Subcutaneous adipose tissue (tissue), 4 donors: ENCODE measurements around the gene BPIFB1. TPM values are rescaled to one million over a fixed set of nuclear protein-coding genes. Genes with fewer than 3 reads are reported as not detected.

Source experiments
- CTCF ChIP-seq: fragments of 450-650 bp; IDR thresholded peaks from one replicate; pipeline ENCODE4 v1.5.1; 2016; ENCODE audit warnings: low read depth, mild to moderate bottlenecking, control low read depth, antibody characterized with exemption, moderate library complexity
- total RNA-seq, 4 donors: library from RNA; depleted of rRNA; stranded (reverse); fragments of >200 nt; gene quantifications; one replicate each; pipeline ENCODE4 v1.1.0, GENCODE V29; 2016

Gene BPIFB1, protein sequence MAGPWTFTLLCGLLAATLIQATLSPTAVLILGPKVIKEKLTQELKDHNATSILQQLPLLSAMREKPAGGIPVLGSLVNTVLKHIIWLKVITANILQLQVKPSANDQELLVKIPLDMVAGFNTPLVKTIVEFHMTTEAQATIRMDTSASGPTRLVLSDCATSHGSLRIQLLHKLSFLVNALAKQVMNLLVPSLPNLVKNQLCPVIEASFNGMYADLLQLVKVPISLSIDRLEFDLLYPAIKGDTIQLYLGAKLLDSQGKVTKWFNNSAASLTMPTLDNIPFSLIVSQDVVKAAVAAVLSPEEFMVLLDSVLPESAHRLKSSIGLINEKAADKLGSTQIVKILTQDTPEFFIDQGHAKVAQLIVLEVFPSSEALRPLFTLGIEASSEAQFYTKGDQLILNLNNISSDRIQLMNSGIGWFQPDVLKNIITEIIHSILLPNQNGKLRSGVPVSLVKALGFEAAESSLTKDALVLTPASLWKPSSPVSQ
- total RNA-seq: not detected

DNA sequence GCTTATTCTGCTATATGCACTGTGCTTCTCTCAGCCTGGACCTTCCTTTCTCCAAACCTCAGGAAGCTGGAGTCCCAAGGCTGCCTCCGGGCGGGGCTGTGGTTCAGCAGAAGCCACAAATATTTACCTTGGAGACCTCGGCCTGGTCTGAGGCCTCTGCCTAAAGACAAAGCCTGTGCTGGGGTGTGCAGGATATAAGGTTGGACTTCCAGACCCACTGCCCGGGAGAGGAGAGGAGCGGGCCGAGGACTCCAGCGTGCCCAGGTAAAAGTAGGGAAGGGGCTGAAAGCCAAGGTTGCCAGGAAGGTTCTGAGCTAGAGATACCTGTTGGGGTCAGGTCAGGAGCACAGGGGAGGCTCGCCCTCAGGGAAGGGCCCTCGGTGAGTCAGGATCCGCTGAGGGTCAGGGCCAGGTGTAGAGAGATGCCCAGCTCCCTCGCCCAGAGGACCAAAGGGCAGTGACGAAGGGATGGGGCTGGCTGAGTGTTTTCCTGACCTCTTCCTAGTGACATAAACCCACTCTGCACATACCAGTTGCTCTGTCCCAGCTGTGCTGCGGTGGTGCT lies at the start of gene BPIFB1:
BPIFB1 (plus strand) TSS at position 224 of the 565 bp plus-strand sequence. CDS start 2,860 bp downstream, outside the sequence.
- no peak for TF ChIP-seq CTCF

GRCh38 chr20:33234050-33234449 lies 49.0 kb upstream of the BPIFB1 start:
- no peak for TF ChIP-seq CTCF

DNA sequence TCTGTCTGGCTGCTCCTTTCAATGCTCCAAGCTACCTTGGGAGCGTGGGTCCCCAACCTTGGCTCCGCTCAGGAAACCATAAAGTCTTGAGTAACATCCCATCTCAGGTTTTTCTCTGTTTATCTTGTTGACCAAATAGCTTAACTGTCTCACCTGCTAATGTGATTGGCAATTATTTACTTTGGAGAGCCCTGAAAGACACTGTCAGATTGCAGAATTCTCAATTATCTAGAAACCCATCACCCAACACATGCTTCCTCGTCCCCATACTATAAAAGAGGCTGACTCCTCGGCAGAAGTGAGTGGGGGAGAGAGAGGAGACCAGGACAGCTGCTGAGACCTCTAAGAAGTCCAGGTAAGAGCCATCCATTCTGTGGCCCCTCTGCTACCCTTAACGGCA lies 47.3 kb upstream of the BPIFB1 start, which contains the start of gene BPIFA1:
BPIFA1 (plus strand) TSS at position 301 of the 400 bp plus-strand sequence. CDS start 1,716 bp downstream, outside the sequence.
- TF ChIP-seq CTCF: no peak

DNA sequence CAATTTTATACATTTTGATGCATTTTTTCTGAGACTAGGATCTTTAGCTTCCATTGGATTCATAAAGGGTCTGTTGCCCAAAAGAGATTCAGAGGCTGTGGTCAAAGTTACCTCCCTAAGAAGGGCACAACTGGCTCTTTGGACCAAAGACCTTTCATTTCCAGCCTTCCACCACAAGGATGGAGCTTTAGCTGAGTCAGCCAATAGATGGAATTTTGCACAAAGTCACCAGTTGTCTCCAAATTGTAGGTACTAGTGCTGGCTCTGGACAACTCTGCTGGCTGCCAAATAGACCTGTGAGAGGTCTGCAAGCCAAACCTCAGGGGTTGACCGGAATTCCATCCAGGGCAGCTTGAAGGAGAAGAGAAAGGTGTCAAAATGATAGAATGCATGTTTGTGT lies 46.7 kb upstream of the BPIFB1 start:
- TF ChIP-seq CTCF: no peak

GRCh38 chr20:33237989-33238388 lies 45.0 kb upstream of the BPIFB1 start:
- TF ChIP-seq CTCF: no peak

- TF ChIP-seq CTCF: no peak
These were observed 43.6 kb upstream of the BPIFB1 start for GRCh38 chr20:33239418-33239817.

GRCh38 chr20:33239979-33240736 lies 42.9 kb upstream of the BPIFB1 start:
- TF ChIP-seq CTCF: no peak
